Measurements from ENCODE around the gene SPOCK3. TPM values are rescaled to one million over a fixed set of nuclear protein-coding genes. Genes with fewer than 3 reads are reported as not detected.

SPOCK3 gene
- total RNA-seq, 1 experiment from 2014 or later: 1.9 TPM

- H4K20me1 ChIP-seq (ENCODE audit: low read length): no peaks in the 10 kb centered on the region
- no peak for ATAC-seq
- TF ChIP-seq CTCF (conservative IDR thresholded peaks at IDR 0.05; ENCODE audit: low read depth, low read length) (no peak), EZH2 (IDR thresholded peaks at IDR 0.05; ENCODE audit: low read length, unreplicated experiment) (no peak), EZH2phosphoT487 (IDR thresholded peaks at IDR 0.05; ENCODE audit: borderline replicate concordance, low read length) (no peak)
These were observed 338.0 kb downstream of the SPOCK3 start for GRCh38 chr4:166896254-166896653.

GRCh38 chr4:166895771-166896170 is 338.5 kb downstream of the SPOCK3 start:
- Histone ChIP-seq H3K79me2 (ENCODE audit: low read length) (no peaks in the 10 kb centered on the region), H3K4me2 (ENCODE audit: low read length) (no peak overlapping the region), H2AFZ (ENCODE audit: low read length) (no peak overlapping the region), H4K20me1 (ENCODE audit: low read length) (no peaks in the 10 kb centered on the region), H3K9me3 (ENCODE audit: low read length) (no peaks in the 10 kb centered on the region), H3F3A (ENCODE audit: low read length, unreplicated experiment) (no peaks in the 10 kb centered on the region), H3K27ac (ENCODE audit: low read length) (no peak overlapping the region), H3K4me1 (ENCODE audit: insufficient read depth, low read length) (no peaks in the 10 kb centered on the region), H3K9me2 (replicated peaks; ENCODE audit: low read length) (no peaks in the 10 kb centered on the region), H3K4me3 (ENCODE audit: low read length) (no peak overlapping the region), H3K9ac (ENCODE audit: low read length) (no peak overlapping the region), H3K36me3 (ENCODE audit: low read depth, low read length) (no peaks in the 10 kb centered on the region), H3K27me3 (ENCODE audit: low read length) (no peaks in the 10 kb centered on the region)
- ChIA-PET CTCF (no interaction called here), POLR2A (ENCODE audit: unreplicated experiment) (no interaction called here)
- DNase-seq: no peak
- intact Hi-C loops (cut with micrococcal nuclease): no loop called here
- TF ChIP-seq CTCF (conservative IDR thresholded peaks at IDR 0.05; ENCODE audit: low read depth, low read length) (no peak), EZH2 (IDR thresholded peaks at IDR 0.05; ENCODE audit: low read length, unreplicated experiment) (no peak), EZH2phosphoT487 (IDR thresholded peaks at IDR 0.05; ENCODE audit: borderline replicate concordance, low read length) (no peak)
- ATAC-seq: no peak
- BruUV-seq (replicated peaks): no TSS peak

More at GRCh38 chr4:166896254-166896653, 338.0 kb downstream of the SPOCK3 start:
- DNase-seq: no peak
- no peaks in the 10 kb centered on the region for H3K27me3 ChIP-seq (ENCODE audit: low read length)
- H3K79me2 ChIP-seq (ENCODE audit: low read length): no peaks in the 10 kb centered on the region
- H3K9me3 ChIP-seq (ENCODE audit: low read length): no peaks in the 10 kb centered on the region
- CTCF ChIA-PET: no interaction called here
- H3K27ac ChIP-seq (ENCODE audit: low read length): no peak overlapping the region
- H2AFZ ChIP-seq (ENCODE audit: low read length): no peak overlapping the region
- POLR2A ChIA-PET (ENCODE audit: unreplicated experiment): no interaction called here
- no peaks in the 10 kb centered on the region for H3K36me3 ChIP-seq (ENCODE audit: low read depth, low read length)
- BruUV-seq (replicated peaks): no TSS peak
- H3K9me2 ChIP-seq (replicated peaks; ENCODE audit: low read length): no peaks in the 10 kb centered on the region
- H3F3A ChIP-seq (ENCODE audit: low read length, unreplicated experiment): no peaks in the 10 kb centered on the region
- no peak overlapping the region for H3K9ac ChIP-seq (ENCODE audit: low read length)
- no peaks in the 10 kb centered on the region for H3K4me1 ChIP-seq (ENCODE audit: insufficient read depth, low read length)
- no peak overlapping the region for H3K4me2 ChIP-seq (ENCODE audit: low read length)
- H3K4me3 ChIP-seq (ENCODE audit: low read length): no peak overlapping the region
- intact Hi-C loops (cut with micrococcal nuclease): no loop called here

- H3K79me2 ChIP-seq (ENCODE audit: low read length): no peaks in the 10 kb centered on the region
- no peaks in the 10 kb centered on the region for H3K27me3 ChIP-seq (ENCODE audit: low read length)
- no peak overlapping the region for H3K27ac ChIP-seq (ENCODE audit: low read length)
- BruUV-seq (replicated peaks): no TSS peak
- no peak overlapping the region for H3K9ac ChIP-seq (ENCODE audit: low read length)
- no peaks in the 10 kb centered on the region for H3F3A ChIP-seq (ENCODE audit: low read length, unreplicated experiment)
- no peak for TF ChIP-seq CTCF (conservative IDR thresholded peaks at IDR 0.05; ENCODE audit: low read depth, low read length)
- no peak for TF ChIP-seq EZH2 (IDR thresholded peaks at IDR 0.05; ENCODE audit: low read length, unreplicated experiment)
- no peak for TF ChIP-seq EZH2phosphoT487 (IDR thresholded peaks at IDR 0.05; ENCODE audit: borderline replicate concordance, low read length)
- no peaks in the 10 kb centered on the region for H3K4me1 ChIP-seq (ENCODE audit: insufficient read depth, low read length)
- ATAC-seq: no peak
- H3K36me3 ChIP-seq (ENCODE audit: low read depth, low read length): no peaks in the 10 kb centered on the region
- H3K9me3 ChIP-seq (ENCODE audit: low read length): no peaks in the 10 kb centered on the region
- POLR2A ChIA-PET (ENCODE audit: unreplicated experiment): no interaction called here
- no peaks in the 10 kb centered on the region for H4K20me1 ChIP-seq (ENCODE audit: low read length)
- H3K9me2 ChIP-seq (replicated peaks; ENCODE audit: low read length): no peaks in the 10 kb centered on the region
- intact Hi-C loops (cut with micrococcal nuclease): no loop called here
- no peak overlapping the region for H3K4me3 ChIP-seq (ENCODE audit: low read length)
- no peak overlapping the region for H2AFZ ChIP-seq (ENCODE audit: low read length)
- no peak overlapping the region for H3K4me2 ChIP-seq (ENCODE audit: low read length)
- CTCF ChIA-PET: no interaction called here
- DNase-seq: no peak
These were observed 346.8 kb downstream of the SPOCK3 start for GRCh38 chr4:166887457-166887856.

Measured in PC-3 (cell line).